ENCODE measurements around the gene IGFBPL1. TPM values are rescaled to one million over a fixed set of nuclear protein-coding genes. Genes with fewer than 3 reads are reported as not detected.
"Not testable (repeated sequence)": the region's sequence is repeated elsewhere in the genome, so short reads cannot be mapped to it uniquely, and the experiment has no call there.

The IGFBPL1 gene, protein sequence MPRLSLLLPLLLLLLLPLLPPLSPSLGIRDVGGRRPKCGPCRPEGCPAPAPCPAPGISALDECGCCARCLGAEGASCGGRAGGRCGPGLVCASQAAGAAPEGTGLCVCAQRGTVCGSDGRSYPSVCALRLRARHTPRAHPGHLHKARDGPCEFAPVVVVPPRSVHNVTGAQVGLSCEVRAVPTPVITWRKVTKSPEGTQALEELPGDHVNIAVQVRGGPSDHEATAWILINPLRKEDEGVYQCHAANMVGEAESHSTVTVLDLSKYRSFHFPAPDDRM
- total RNA-seq (2022) (1.3 and 1.6 TPM in 2 replicates), Bru-seq, nascent RNA (percentile 21 among the genes with signal in this experiment), BruChase-seq, experiment 1, labeled RNA remaining after a 2-hour chase (percentile 19 among the genes with signal in this experiment), BruChase-seq, experiment 2, labeled RNA remaining after a 6-hour chase (percentile 24 among the genes with signal in this experiment)
- long read RNA-seq, partial matches to known transcripts: 0 of 2 reads
- long read RNA-seq, other reads (novel, unspliced or antisense): 0 of 2 reads

DNA sequence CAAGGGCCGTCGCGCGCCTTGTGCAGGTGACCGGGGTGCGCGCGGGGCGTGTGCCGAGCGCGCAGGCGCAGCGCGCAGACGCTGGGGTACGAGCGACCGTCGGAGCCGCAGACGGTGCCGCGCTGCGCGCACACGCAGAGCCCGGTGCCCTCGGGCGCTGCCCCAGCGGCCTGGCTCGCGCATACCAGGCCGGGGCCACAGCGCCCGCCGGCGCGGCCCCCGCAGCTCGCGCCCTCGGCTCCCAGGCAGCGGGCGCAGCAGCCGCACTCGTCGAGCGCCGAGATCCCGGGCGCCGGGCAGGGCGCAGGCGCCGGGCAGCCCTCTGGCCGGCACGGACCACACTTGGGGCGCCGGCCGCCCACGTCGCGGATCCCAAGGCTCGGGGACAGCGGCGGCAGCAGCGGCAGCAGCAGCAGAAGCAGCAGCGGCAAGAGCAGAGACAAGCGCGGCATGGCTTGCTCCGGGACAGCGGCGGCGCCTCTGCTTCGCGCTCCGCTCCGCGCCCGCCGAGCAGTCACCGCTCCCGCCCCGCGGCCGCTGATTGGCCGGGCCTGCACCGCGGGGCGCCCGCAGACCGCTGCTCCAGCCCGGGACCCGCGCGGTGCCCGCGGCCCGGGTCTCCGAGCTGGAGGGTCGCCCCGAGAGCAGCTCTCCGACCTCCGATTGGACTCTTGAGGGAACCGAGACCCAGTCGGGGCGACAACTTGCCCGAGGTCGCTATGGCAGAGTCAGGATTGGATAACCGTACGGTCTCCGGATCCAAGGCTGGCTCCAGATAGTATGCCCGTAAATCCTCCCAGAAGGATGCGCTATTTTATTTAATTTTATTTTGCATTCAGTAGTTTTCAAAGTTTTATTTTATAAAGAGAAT is at the start of gene IGFBPL1:
Gene IGFBPL1, minus strand, starts transcription at position 482 of the 871 bp plus-strand sequence. Its CDS starts 30 bp downstream, at position 452.
- H3K9me3 Mint-ChIP-seq (ENCODE audit: unreplicated experiment): no peaks in the 10 kb centered on the region
- no peaks in the 10 kb centered on the region for H3K9me3 ChIP-seq
- H3K4me3 Mint-ChIP-seq (ENCODE audit: unreplicated experiment): peak within 1 kb of the TSS; percentile 58
- H3K27me3 ChIP-seq (replicated peaks; ENCODE audit: control insufficient read depth, insufficient read depth, low read length): no peaks in the 10 kb centered on the region
- DNase-seq: peak in 1 of 2 experiments; percentile 21
- BruUV-seq (replicated peaks): no TSS peak
- H3K27ac Mint-ChIP-seq (ENCODE audit: unreplicated experiment): no peak within 1 kb of the TSS
- intact Hi-C loops (cut with micrococcal nuclease; ENCODE audit: unreplicated experiment): no loop called here
- no peaks in the 10 kb centered on the region for H3K4me1 ChIP-seq
- peak within 1 kb of the TSS; percentile 24 for H3K4me3 ChIP-seq (ENCODE audit: low read depth, low read length)
- peaks cover 6% of the 10 kb centered on the region for H3K27me3 Mint-ChIP-seq (ENCODE audit: insufficient read depth, unreplicated experiment)
- ChIA-PET CTCF (no interaction called here), POLR2A (no interaction called here)
- no peaks in the 10 kb centered on the region for H3K36me3 ChIP-seq (ENCODE audit: control insufficient read depth, insufficient read depth, low read length)
- H3K4me1 Mint-ChIP-seq (ENCODE audit: low read depth, unreplicated experiment): no peaks in the 10 kb centered on the region
- TF ChIP-seq, protein P1, sequence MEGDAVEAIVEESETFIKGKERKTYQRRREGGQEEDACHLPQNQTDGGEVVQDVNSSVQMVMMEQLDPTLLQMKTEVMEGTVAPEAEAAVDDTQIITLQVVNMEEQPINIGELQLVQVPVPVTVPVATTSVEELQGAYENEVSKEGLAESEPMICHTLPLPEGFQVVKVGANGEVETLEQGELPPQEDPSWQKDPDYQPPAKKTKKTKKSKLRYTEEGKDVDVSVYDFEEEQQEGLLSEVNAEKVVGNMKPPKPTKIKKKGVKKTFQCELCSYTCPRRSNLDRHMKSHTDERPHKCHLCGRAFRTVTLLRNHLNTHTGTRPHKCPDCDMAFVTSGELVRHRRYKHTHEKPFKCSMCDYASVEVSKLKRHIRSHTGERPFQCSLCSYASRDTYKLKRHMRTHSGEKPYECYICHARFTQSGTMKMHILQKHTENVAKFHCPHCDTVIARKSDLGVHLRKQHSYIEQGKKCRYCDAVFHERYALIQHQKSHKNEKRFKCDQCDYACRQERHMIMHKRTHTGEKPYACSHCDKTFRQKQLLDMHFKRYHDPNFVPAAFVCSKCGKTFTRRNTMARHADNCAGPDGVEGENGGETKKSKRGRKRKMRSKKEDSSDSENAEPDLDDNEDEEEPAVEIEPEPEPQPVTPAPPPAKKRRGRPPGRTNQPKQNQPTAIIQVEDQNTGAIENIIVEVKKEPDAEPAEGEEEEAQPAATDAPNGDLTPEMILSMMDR (IDR thresholded peaks at IDR 0.05; ENCODE audit: insufficient read depth in 1 of 2, low read depth in 1 of 2, low read length in 1 of 2, severe bottlenecking in 1 of 2, unreplicated experiment in 1 of 2): no peak
- H3K36me3 Mint-ChIP-seq (ENCODE audit: insufficient read depth, unreplicated experiment): no peaks in the 10 kb centered on the region

DNA sequence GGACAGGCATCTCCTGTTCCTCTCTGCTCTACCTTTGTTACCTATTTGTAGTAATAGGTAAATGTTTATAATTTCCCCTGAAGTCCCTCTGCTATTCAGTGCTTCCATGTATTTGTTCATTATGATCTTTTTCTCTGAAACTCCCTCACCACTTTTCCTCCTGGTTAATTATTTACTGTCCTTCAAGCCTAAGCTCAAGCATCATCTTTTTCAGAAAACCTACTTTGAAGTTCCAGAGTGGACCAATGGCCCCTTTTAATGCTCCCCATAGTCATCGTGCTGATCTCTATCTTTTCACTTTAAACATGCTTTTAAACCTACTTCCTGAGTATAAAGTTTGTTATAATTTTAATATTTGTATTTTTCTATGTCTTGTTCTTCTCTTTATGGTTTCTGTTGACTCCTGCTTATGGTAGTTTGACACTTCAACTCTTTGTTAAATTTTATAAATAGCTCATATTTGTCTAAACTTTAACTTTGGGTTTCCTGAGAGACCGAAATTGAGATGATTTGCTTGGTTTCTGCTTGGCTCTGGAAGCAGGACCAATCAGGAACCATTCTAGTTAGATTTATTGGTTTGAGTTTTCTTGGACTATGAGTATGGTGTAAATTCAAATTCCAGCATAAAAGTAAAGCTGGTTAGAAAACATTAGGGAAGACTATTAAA is 48.5 kb upstream of the IGFBPL1 start:
- DNase-seq; intact Hi-C loops (cut with micrococcal nuclease; ENCODE audit: unreplicated experiment); H3K9me3 ChIP-seq; BruUV-seq (replicated peaks); H3K36me3 Mint-ChIP-seq (ENCODE audit: insufficient read depth, unreplicated experiment); CTCF ChIA-PET; H3K4me3 Mint-ChIP-seq (ENCODE audit: unreplicated experiment); H3K27me3 ChIP-seq (replicated peaks; ENCODE audit: control insufficient read depth, insufficient read depth, low read length); H3K27me3 Mint-ChIP-seq (ENCODE audit: insufficient read depth, unreplicated experiment); H3K4me3 ChIP-seq (ENCODE audit: low read depth, low read length); H3K4me1 ChIP-seq; POLR2A ChIA-PET; H3K36me3 ChIP-seq (ENCODE audit: control insufficient read depth, insufficient read depth, low read length): not testable (repeated sequence)
- Mint-ChIP-seq H3K27ac (ENCODE audit: unreplicated experiment) (peak overlapping the region; percentile 73), H3K4me1 (ENCODE audit: low read depth, unreplicated experiment) (peaks cover 11% of the 10 kb centered on the region), H3K9me3 (ENCODE audit: unreplicated experiment) (peaks cover 13% of the 10 kb centered on the region)

DNA sequence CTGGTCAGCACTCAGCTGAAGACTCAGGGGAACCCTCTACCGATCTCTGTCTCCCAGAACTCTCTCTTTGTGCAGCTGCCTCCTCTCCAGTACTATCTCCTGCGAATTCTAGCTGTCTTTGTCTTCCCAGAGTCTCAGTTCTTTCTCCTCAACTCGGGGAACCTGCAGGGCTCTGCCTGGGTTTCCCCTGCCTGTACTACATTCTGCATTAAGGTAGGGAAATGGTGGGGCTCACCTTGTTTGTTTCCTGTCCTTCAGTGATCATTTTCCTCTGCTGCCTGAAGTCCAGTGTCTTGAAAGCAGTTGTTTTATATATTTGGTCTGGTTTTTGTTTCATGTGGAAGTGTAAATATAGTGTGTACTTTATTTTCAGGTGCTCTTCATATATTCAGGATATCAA is 43.1 kb upstream of the IGFBPL1 start:
- BruUV-seq (replicated peaks): no TSS peak
- no peak overlapping the region for H3K27ac Mint-ChIP-seq (ENCODE audit: unreplicated experiment)
- intact Hi-C loops (cut with micrococcal nuclease; ENCODE audit: unreplicated experiment): no loop called here

More for the DNA sequence above, 43.1 kb upstream of the IGFBPL1 start:
- Histone ChIP-seq H3K4me3 (ENCODE audit: low read depth, low read length) (no peak overlapping the region), H3K4me1 (no peaks in the 10 kb centered on the region), H3K36me3 (ENCODE audit: control insufficient read depth, insufficient read depth, low read length) (no peaks in the 10 kb centered on the region), H3K27me3 (replicated peaks; ENCODE audit: control insufficient read depth, insufficient read depth, low read length) (no peaks in the 10 kb centered on the region), H3K9me3 (no peaks in the 10 kb centered on the region)
- ChIA-PET POLR2A (no interaction called here), CTCF (no interaction called here)
- Mint-ChIP-seq H3K4me3 (ENCODE audit: unreplicated experiment) (no peak overlapping the region), H3K9me3 (ENCODE audit: unreplicated experiment) (no peaks in the 10 kb centered on the region), H3K36me3 (ENCODE audit: insufficient read depth, unreplicated experiment) (no peaks in the 10 kb centered on the region), H3K27me3 (ENCODE audit: insufficient read depth, unreplicated experiment) (no peaks in the 10 kb centered on the region), H3K4me1 (ENCODE audit: low read depth, unreplicated experiment) (peaks cover 6% of the 10 kb centered on the region)
- DNase-seq: no peak
- TF ChIP-seq, protein P1 (IDR thresholded peaks at IDR 0.05; ENCODE audit: insufficient read depth in 1 of 2, low read depth in 1 of 2, low read length in 1 of 2, severe bottlenecking in 1 of 2, unreplicated experiment in 1 of 2): no peak
